SK-N-SH treated with all-trans-retinoic acid at 6 μM for 48 hours (cell line): Measurements from ENCODE around the gene ADGRG1.

Experiments used
- ATAC-seq: fragments of 200-7000 bp; cut with Tn5 transposase; 3 replicates; pipeline ENCODE4 v1.9.1; 2020; ENCODE audit warnings: mild to moderate bottlenecking, moderate library complexity
- ARNTL ChIP-seq: fragments of 450-650 bp; formaldehyde crosslinking; IDR thresholded peaks from 2 replicates; pipeline ENCODE4 v1.5.0; 2020; ENCODE audit warnings: low read depth, mild to moderate bottlenecking, moderate library complexity, borderline replicate concordance
- CREB5 ChIP-seq: fragments of 250-450 bp; sonication (Bioruptor Pico); IDR thresholded peaks from 2 replicates; pipeline ENCODE4 v1.5.1; 2020; ENCODE audit warnings: low read depth, mild to moderate bottlenecking, moderate library complexity
- CSDC2 ChIP-seq: fragments of 250-450 bp; sonication (Bioruptor Pico); IDR thresholded peaks from 2 replicates; pipeline ENCODE4 v1.5.0; 2020; ENCODE audit warnings: mild to moderate bottlenecking, moderate library complexity
- CSRNP3 ChIP-seq: fragments of 250-450 bp; sonication (Bioruptor Pico); IDR thresholded peaks from 2 replicates; pipeline ENCODE4 v1.5.1; 2021; ENCODE audit warnings: mild to moderate bottlenecking, moderate library complexity
- GLIS3 ChIP-seq: fragments of 250-450 bp; sonication (Bioruptor Pico); IDR thresholded peaks from 2 replicates; pipeline ENCODE4 v1.5.0; 2020; ENCODE audit warnings: mild to moderate bottlenecking, moderate library complexity
- ISL1 ChIP-seq: fragments of 250-450 bp; sonication (Bioruptor Pico); IDR thresholded peaks from 2 replicates; pipeline ENCODE4 v2.1.2; 2022; ENCODE audit warnings: mild to moderate bottlenecking, moderate library complexity
- PATZ1 ChIP-seq: fragments of 250-450 bp; sonication (Bioruptor Pico); IDR thresholded peaks from 2 replicates; pipeline ENCODE4 v1.8.0; 2020; ENCODE audit warnings: mild to moderate bottlenecking, moderate library complexity, borderline replicate concordance
- POU6F1 ChIP-seq: fragments of 250-450 bp; sonication (Bioruptor Pico); IDR thresholded peaks from 2 replicates; pipeline ENCODE4 v1.8.0; 2021; ENCODE audit warnings: low read depth, mild to moderate bottlenecking, moderate library complexity, borderline replicate concordance
- PPARA ChIP-seq: fragments of 250-450 bp; sonication (Bioruptor Pico); IDR thresholded peaks from 2 replicates; pipeline ENCODE4 v1.5.0; 2020; ENCODE audit warnings: mild to moderate bottlenecking, borderline replicate concordance
- RARB ChIP-seq: fragments of 250-450 bp; sonication (Bioruptor Pico); IDR thresholded peaks from 2 replicates; pipeline ENCODE4 v1.8.0; 2021; ENCODE audit warnings: mild to moderate bottlenecking, moderate library complexity
- SNAI2 ChIP-seq: fragments of 250-450 bp; sonication (Bioruptor Pico); IDR thresholded peaks from 2 replicates; pipeline ENCODE4 v1.5.0; 2020; ENCODE audit warnings: mild to moderate bottlenecking, moderate library complexity
- TCF4 ChIP-seq: fragments of 250-450 bp; sonication (Bioruptor Pico); IDR thresholded peaks from 2 replicates; pipeline ENCODE4 v1.8.0; 2021; ENCODE audit warnings: mild to moderate bottlenecking, moderate library complexity, borderline replicate concordance
- TOX ChIP-seq: fragments of 250-450 bp; sonication (Bioruptor Pico); IDR thresholded peaks from 2 replicates; pipeline ENCODE4 v1.8.0; 2021; ENCODE audit warnings: mild to moderate bottlenecking, moderate library complexity, borderline replicate concordance
- TSHZ2 ChIP-seq: fragments of 250-450 bp; sonication (Bioruptor Pico); IDR thresholded peaks from 2 replicates; pipeline ENCODE4 v1.5.0; 2020; ENCODE audit warnings: mild to moderate bottlenecking, moderate library complexity
- ZC3H10 ChIP-seq: fragments of 250-450 bp; sonication (Bioruptor Pico); IDR thresholded peaks from 2 replicates; pipeline ENCODE4 v1.5.1; 2021; ENCODE audit warnings: mild to moderate bottlenecking, moderate library complexity
- ZFP3 ChIP-seq: fragments of 250-450 bp; sonication (Bioruptor Pico); IDR thresholded peaks from 2 replicates; pipeline ENCODE4 v1.5.0; 2020; ENCODE audit warnings: mild to moderate bottlenecking, moderate library complexity
- ZFP30 ChIP-seq: fragments of 450-650 bp; formaldehyde crosslinking; IDR thresholded peaks from 2 replicates; pipeline ENCODE4 v1.5.0; 2022; ENCODE audit warnings: mild to moderate bottlenecking, moderate library complexity
- ZNF565 ChIP-seq: fragments of 450-650 bp; formaldehyde crosslinking; conservative IDR thresholded peaks from 2 replicates; pipeline ENCODE4 v1.5.0; 2020; ENCODE audit warnings: low read depth, mild to moderate bottlenecking, moderate library complexity
- ZNF70 ChIP-seq: fragments of 450-650 bp; formaldehyde crosslinking; IDR thresholded peaks from 2 replicates; pipeline ENCODE4 v1.5.0; 2020; ENCODE audit warnings: mild to moderate bottlenecking, moderate library complexity
- ZNF8 ChIP-seq: fragments of 450-650 bp; formaldehyde crosslinking; IDR thresholded peaks from 2 replicates; pipeline ENCODE4 v1.5.0; 2020; ENCODE audit warnings: mild to moderate bottlenecking, moderate library complexity

ADGRG1 gene

GRCh38 chr16:57614944-57615343 lies 13.5 kb upstream of the ADGRG1 start (continued):
- TF ChIP-seq PATZ1 (CRISPR knock-in tag) (no peak), ZC3H10 (no peak), GLIS3 (CRISPR knock-in tag) (no peak), TSHZ2 (CRISPR knock-in tag) (no peak), ZFP30 (CRISPR knock-in tag) (no peak)

GRCh38 chr16:57615813-57616212 lies 12.6 kb upstream of the ADGRG1 start:
- TF ChIP-seq ZFP3 (no peak), ZNF565 (CRISPR knock-in tag) (no peak), POU6F1 (CRISPR knock-in tag) (no peak), ZNF8 (no peak), ISL1 (no peak), ZC3H10 (no peak), CSDC2 (CRISPR knock-in tag) (no peak), TCF4 (CRISPR knock-in tag) (no peak), PATZ1 (CRISPR knock-in tag) (no peak), ZNF70 (CRISPR knock-in tag) (no peak), PPARA (CRISPR knock-in tag) (no peak), TOX (CRISPR knock-in tag) (no peak), CREB5 (CRISPR knock-in tag) (no peak), TSHZ2 (CRISPR knock-in tag) (no peak), ARNTL (no peak)
- TF ChIP-seq, all 23 proteins: peak for 0
- ATAC-seq, result no peak

GRCh38 chr16:57616241-57616640 lies 12.2 kb upstream of the ADGRG1 start:
- no peak for ATAC-seq
- TF ChIP-seq CSDC2 (CRISPR knock-in tag) (no peak), SNAI2 (CRISPR knock-in tag) (no peak), ZFP3 (no peak), RARB (CRISPR knock-in tag) (no peak), CSRNP3 (CRISPR knock-in tag) (no peak), ZNF565 (CRISPR knock-in tag) (no peak)
